GM20000 (cell line): ENCODE results near the gene RASSF4.

ENCODE experiments used
- DNase-seq: peaks from one replicate; pipeline ENCODE4 v3.0.0; 2012; ENCODE audit warnings: low spot score
- TF ChIP-seq, protein P1 (sequence below): IDR thresholded peaks from 2 replicates; pipeline ENCODE4 v1.5.1; 2012; ENCODE audit warnings: mild to moderate bottlenecking, control low read depth; ENCODE audit errors: extremely low read depth, missing control alignments

Gene RASSF4

DNA sequence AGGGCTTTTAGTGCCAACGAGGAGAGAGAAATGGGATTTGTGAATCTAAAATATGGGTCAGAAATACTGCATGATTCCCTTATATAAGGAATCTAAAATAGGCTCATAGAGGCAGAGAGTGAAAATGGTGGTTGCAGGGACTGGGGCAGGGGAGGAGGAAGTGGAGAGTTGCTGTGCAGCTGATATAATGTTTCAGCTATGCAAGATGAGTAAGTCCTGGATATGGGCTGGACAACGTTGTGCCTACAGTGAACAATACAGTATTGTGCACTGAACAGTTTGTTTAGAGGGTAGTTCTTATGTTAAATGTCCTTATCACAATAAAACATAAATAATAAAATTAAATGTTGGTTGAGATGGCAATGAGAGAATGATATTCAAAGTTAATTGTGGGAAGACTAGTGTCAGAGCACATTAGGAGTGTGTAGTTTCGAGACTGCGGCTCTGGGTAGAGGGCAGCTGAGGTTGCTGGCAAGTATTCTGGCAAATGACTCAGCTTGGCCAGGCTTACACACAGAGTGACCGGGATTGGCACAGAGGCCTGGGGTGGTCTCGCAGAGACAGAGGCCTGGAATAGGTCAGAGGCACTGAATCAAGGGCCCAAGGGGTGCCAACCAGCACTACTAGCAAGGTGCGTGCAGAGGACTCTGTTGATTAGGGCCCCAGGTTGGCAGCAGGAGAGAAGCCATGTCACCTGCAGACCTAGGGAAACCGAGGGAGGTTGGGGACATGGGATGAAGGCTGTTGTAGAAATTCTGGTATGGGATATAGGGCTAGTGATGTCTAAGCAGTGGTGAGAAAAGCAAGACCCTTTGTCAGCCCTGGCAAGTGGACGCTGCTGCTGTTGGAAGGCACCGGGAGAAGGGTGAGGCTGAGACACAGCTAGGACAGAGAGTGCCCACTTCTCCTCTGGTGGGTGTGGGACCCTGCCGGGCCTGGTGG, 21.8 kb downstream of the RASSF4 start:
- DNase-seq, result peak; percentile 57
- TF ChIP-seq, protein P1, sequence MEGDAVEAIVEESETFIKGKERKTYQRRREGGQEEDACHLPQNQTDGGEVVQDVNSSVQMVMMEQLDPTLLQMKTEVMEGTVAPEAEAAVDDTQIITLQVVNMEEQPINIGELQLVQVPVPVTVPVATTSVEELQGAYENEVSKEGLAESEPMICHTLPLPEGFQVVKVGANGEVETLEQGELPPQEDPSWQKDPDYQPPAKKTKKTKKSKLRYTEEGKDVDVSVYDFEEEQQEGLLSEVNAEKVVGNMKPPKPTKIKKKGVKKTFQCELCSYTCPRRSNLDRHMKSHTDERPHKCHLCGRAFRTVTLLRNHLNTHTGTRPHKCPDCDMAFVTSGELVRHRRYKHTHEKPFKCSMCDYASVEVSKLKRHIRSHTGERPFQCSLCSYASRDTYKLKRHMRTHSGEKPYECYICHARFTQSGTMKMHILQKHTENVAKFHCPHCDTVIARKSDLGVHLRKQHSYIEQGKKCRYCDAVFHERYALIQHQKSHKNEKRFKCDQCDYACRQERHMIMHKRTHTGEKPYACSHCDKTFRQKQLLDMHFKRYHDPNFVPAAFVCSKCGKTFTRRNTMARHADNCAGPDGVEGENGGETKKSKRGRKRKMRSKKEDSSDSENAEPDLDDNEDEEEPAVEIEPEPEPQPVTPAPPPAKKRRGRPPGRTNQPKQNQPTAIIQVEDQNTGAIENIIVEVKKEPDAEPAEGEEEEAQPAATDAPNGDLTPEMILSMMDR, result no peak

- DNase-seq, result no peak
- TF ChIP-seq, protein P1, result no peak
Observed at GRCh38 chr10:44982114-44982460, 22.5 kb downstream of the RASSF4 start.

DNA sequence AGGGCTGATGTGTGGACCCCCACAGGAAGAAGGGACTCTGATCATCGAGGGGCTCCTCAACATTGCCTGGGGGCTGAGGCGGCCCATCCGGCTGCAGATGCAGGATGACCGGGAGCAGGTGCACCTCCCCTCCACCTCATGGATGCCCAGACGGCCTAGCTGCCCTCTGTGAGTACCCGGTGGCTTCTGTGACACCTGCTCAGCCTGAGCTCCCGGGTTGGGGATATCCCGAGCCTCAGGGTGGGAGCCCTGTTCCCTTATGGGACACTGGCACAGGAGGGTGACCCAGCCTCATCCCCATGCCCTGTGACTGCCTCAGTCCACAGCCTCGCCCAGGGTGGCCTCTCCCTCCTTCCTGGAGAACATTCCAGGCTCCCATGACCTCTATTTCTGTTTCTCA, 22.9 kb downstream of the RASSF4 start:
- TF ChIP-seq, protein P1, result no peak
- no peak for DNase-seq

GRCh38 chr10:44983066-44983894, 23.7 kb downstream of the RASSF4 start:
- DNase-seq, result no peak
- TF ChIP-seq, protein P1, result no peak

- TF ChIP-seq, protein P1, result no peak
- DNase-seq, result no peak
Observed at GRCh38 chr10:44983895-44984278, 24.3 kb downstream of the RASSF4 start.

- TF ChIP-seq, protein P1, result no peak
- DNase-seq, result no peak
Observed at GRCh38 chr10:44984671-44985101, 25.1 kb downstream of the RASSF4 start.

- TF ChIP-seq, protein P1, result no peak
- DNase-seq, result no peak
Observed at GRCh38 chr10:44985175-44985681, 25.6 kb downstream of the RASSF4 start.
